Cardiac fibroblast (primary cell): ENCODE results near the gene CFAP54.
A peak's percentile ranks its signal among the peaks of the same experiment; 100 is the strongest.

Source experiments
- DNase-seq, 2 donors: peaks; one replicate each; pipeline versions ENCODE4 v3.0.0 to v3.0.0-alpha.2; 2010; ENCODE audit warnings: low read depth in 2 of 2
- H3K4me3 ChIP-seq, 2 donors: replicated peaks in 1 of 2; 1 replicate in 1 of 2; 2 replicates in 1 of 2; pipeline ENCODE4 v1.5.1; 2011; ENCODE audit warnings: low read depth in 2 of 2, low read length in 2 of 2, mild to moderate bottlenecking in 2 of 2, moderate library complexity in 1 of 2
- CTCF ChIP-seq: IDR thresholded peaks from one replicate; pipeline ENCODE4 v1.5.1; 2011; ENCODE audit warnings: low read depth, mild to moderate bottlenecking, low read length, inconsistent platforms

Gene CFAP54

GRCh38 chr12:96502477-96502876 is 13.1 kb downstream of the CFAP54 start:
- peak in 1 of 2 donors; percentile 50 for DNase-seq
- no peak overlapping the region for H3K4me3 ChIP-seq
- no peak for TF ChIP-seq CTCF

GRCh38 chr12:96502949-96503532 is 13.7 kb downstream of the CFAP54 start:
- no peak for TF ChIP-seq CTCF
- H3K4me3 ChIP-seq, result no peak overlapping the region
- no peak for DNase-seq

- no peak for TF ChIP-seq CTCF
- DNase-seq, result peak in 1 of 2 donors; percentile 36
- H3K4me3 ChIP-seq, result no peak overlapping the region
Measured at GRCh38 chr12:96503976-96504375, 14.6 kb downstream of the CFAP54 start.

GRCh38 chr12:96506776-96507175 is 17.4 kb downstream of the CFAP54 start:
- DNase-seq, result no peak
- H3K4me3 ChIP-seq, result no peak overlapping the region
- no peak for TF ChIP-seq CTCF

- H3K4me3 ChIP-seq, result no peak overlapping the region
- DNase-seq, result peak; percentile 36 to 57
- no peak for TF ChIP-seq CTCF
Measured at GRCh38 chr12:96510306-96510764, 21.0 kb downstream of the CFAP54 start.

GRCh38 chr12:96513166-96513565 is 23.8 kb downstream of the CFAP54 start:
- TF ChIP-seq CTCF, result no peak
- no peak overlapping the region for H3K4me3 ChIP-seq
- DNase-seq, result no peak

- DNase-seq, result no peak
- TF ChIP-seq CTCF, result no peak
- no peak overlapping the region for H3K4me3 ChIP-seq
Measured at GRCh38 chr12:96513681-96514080, 24.3 kb downstream of the CFAP54 start.
